Natural killer cell (primary cell): ENCODE data around the gene SIRT5. TPM values are rescaled to one million over a fixed set of nuclear protein-coding genes. Genes with fewer than 3 reads are reported as not detected.

Experiments used
- ATAC-seq, 3 donors: fragments of 150-1000 bp in 2 of 3; fragments of 200-7000 bp in 1 of 3; cut with Tn5 transposase; 1 replicate in 1 of 3; 2 replicates in 2 of 3; pipeline ENCODE4 v1.10.0; 2021; ENCODE audit warnings: mild to moderate bottlenecking in 2 of 3, moderate library complexity in 2 of 3
- DNase-seq, 2 donors: peaks; one replicate each; pipeline versions ENCODE4 v3.0.0 to v3.0.0-alpha.2; 2013 to 2021; ENCODE audit warnings: mixed read lengths in 1 of 2
- H3K27ac ChIP-seq: one replicate; pipeline ENCODE4 v1.5.1; 2013; ENCODE audit warnings: mild to moderate bottlenecking, low read length
- H3K27me3 ChIP-seq: one replicate; pipeline ENCODE4 v1.6.1; 2013; ENCODE audit warnings: low read length; ENCODE audit not compliant: control insufficient read depth, insufficient read depth
- H3K36me3 ChIP-seq: one replicate; pipeline ENCODE4 v1.6.1; 2013; ENCODE audit warnings: low read length; ENCODE audit not compliant: control insufficient read depth, insufficient read depth
- H3K4me1 ChIP-seq: one replicate; pipeline ENCODE4 v1.6.1; 2013; ENCODE audit warnings: low read length; ENCODE audit not compliant: control insufficient read depth, insufficient read depth
- H3K4me3 ChIP-seq: one replicate; pipeline ENCODE4 v1.5.1; 2013; ENCODE audit warnings: low read length
- H3K9me3 ChIP-seq: one replicate; pipeline ENCODE4 v1.6.1; 2013; ENCODE audit warnings: low read length; ENCODE audit not compliant: control insufficient read depth, insufficient read depth
- H3K27ac Mint-ChIP-seq, 2 donors: one replicate each; pipeline ENCODE4 v1.8.0; 2022; ENCODE audit warnings: mild to moderate bottlenecking in 2 of 2, mixed read lengths in 2 of 2, moderate library complexity in 1 of 2
- H3K27me3 Mint-ChIP-seq, 2 donors: one replicate each; pipeline ENCODE4 v1.8.0; 2022; ENCODE audit warnings: low read depth in 2 of 2, mixed read lengths in 2 of 2
- H3K36me3 Mint-ChIP-seq: one replicate; pipeline ENCODE4 v1.8.0; 2022; ENCODE audit warnings: mixed read lengths
- H3K4me1 Mint-ChIP-seq, 2 donors: one replicate each; pipeline ENCODE4 v1.8.0; 2022; ENCODE audit warnings: mixed read lengths in 2 of 2
- H3K4me3 Mint-ChIP-seq: one replicate; pipeline ENCODE4 v1.8.0; 2022; ENCODE audit warnings: mild to moderate bottlenecking, moderate library complexity, mixed read lengths
- H3K9me3 Mint-ChIP-seq, 2 donors: one replicate each; pipeline ENCODE4 v1.8.0; 2022; ENCODE audit warnings: mixed read lengths in 2 of 2
- CTCF ChIP-seq: fragments of 200-600 bp; IDR thresholded peaks from one replicate; pipeline ENCODE4 v1.8.0; 2022; ENCODE audit warnings: antibody characterized with exemption
- WGBS: methylation state at CpG from one replicate; pipeline ENCODE4 v1.1.7; 2013; ENCODE audit warnings: missing lambda C conversion rate; ENCODE audit not compliant: insufficient coverage; 5-methylcytosine and 5-hydroxymethylcytosine counted together
- intact Hi-C: fragments of 100-400 bp; cut with micrococcal nuclease; formaldehyde crosslinking; loops from one replicate; pipeline ENCODE4 v1.14.2; 2022
- total RNA-seq, 4 donors: library from RNA; stranded (reverse); fragments of 120-200 nt in 1 of 4; gene quantifications; one replicate each; pipeline versions ENCODE4 v1.2.3 to v1.2.4, GENCODE V29; 2013 to 2022

SIRT5 gene
- total RNA-seq, 3 donors from 2014 or later (not counting 1 experiment from before 2014, with no cell fraction given), result 8.8 to 13.9 (median 12.2) TPM

- H3K27me3 ChIP-seq, result no peaks in the 10 kb centered on the region
- 100% methylated on average over 3 of the region's 4 CpGs for WGBS
- H3K9me3 Mint-ChIP-seq, result no peaks in the 10 kb centered on the region
- no peak overlapping the region for H3K27ac ChIP-seq
- TF ChIP-seq CTCF, result no peak
- H3K9me3 ChIP-seq, result no peaks in the 10 kb centered on the region
- no peaks in the 10 kb centered on the region for H3K4me1 ChIP-seq
- H3K4me3 Mint-ChIP-seq, result no peak overlapping the region
- DNase-seq (no peak), ATAC-seq (no peak)
- H3K27ac Mint-ChIP-seq, result no peak overlapping the region
- H3K36me3 ChIP-seq, result no peaks in the 10 kb centered on the region
- H3K4me1 Mint-ChIP-seq, result no peaks in the 10 kb centered on the region
- no peaks in the 10 kb centered on the region for H3K36me3 Mint-ChIP-seq
- H3K4me3 ChIP-seq, result no peak overlapping the region
- peaks cover 8 to 24% of the 10 kb centered on the region in 2 donors for H3K27me3 Mint-ChIP-seq
- intact Hi-C loops, result no loop called here
These were observed 8.5 kb upstream of the SIRT5 start for GRCh38 chr6:13565921-13566320.

GRCh38 chr6:13566500-13566899, 7.9 kb upstream of the SIRT5 start:
- H3K9me3 Mint-ChIP-seq, result no peaks in the 10 kb centered on the region
- 97% methylated on average over 3 of the region's 3 CpGs for WGBS
- peaks cover 8 to 24% of the 10 kb centered on the region in 2 donors for H3K27me3 Mint-ChIP-seq
- TF ChIP-seq CTCF, result no peak
- ATAC-seq (no peak), DNase-seq (no peak)
- Histone ChIP-seq H3K27ac (no peak overlapping the region), H3K9me3 (no peaks in the 10 kb centered on the region), H3K4me1 (no peaks in the 10 kb centered on the region), H3K27me3 (no peaks in the 10 kb centered on the region), H3K4me3 (no peak overlapping the region), H3K36me3 (no peaks in the 10 kb centered on the region)
- no peaks in the 10 kb centered on the region for H3K4me1 Mint-ChIP-seq
- H3K4me3 Mint-ChIP-seq, result no peak overlapping the region
- H3K27ac Mint-ChIP-seq, result no peak overlapping the region
- intact Hi-C loops, result no loop called here
- H3K36me3 Mint-ChIP-seq, result no peaks in the 10 kb centered on the region

- ATAC-seq (no peak), DNase-seq (no peak)
- Histone ChIP-seq H3K27me3 (no peaks in the 10 kb centered on the region), H3K27ac (no peak overlapping the region), H3K4me3 (no peak overlapping the region), H3K4me1 (peaks cover 7% of the 10 kb centered on the region), H3K9me3 (no peaks in the 10 kb centered on the region), H3K36me3 (no peaks in the 10 kb centered on the region)
- Mint-ChIP-seq H3K4me1 (peaks cover 0 to 5% of the 10 kb centered on the region in 2 donors), H3K27ac (no peak overlapping the region), H3K36me3 (no peaks in the 10 kb centered on the region), H3K27me3 (peaks cover 8 to 19% of the 10 kb centered on the region in 2 donors), H3K9me3 (no peaks in the 10 kb centered on the region), H3K4me3 (no peak overlapping the region)
- WGBS, result 92% methylated on average over 5 of the region's 5 CpGs
- TF ChIP-seq CTCF, result no peak
- intact Hi-C loops, result no loop called here
These were observed 5.4 kb upstream of the SIRT5 start for GRCh38 chr6:13568970-13569369.

GRCh38 chr6:13572240-13572639, 2.2 kb upstream of the SIRT5 start:
- intact Hi-C loops, result loop anchor here (10.0 kb wide), 1 partner anchor 193 kb away; no protein-coding TSS in a partner anchor
- Mint-ChIP-seq H3K27ac (peak overlapping the region in 1 of 2 donors; percentile 61), H3K9me3 (no peaks in the 10 kb centered on the region), H3K36me3 (no peaks in the 10 kb centered on the region), H3K4me1 (peaks cover 16 to 25% of the 10 kb centered on the region in 2 donors), H3K4me3 (peak overlapping the region; percentile 96), H3K27me3 (peaks cover 5 to 8% of the 10 kb centered on the region in 2 donors)
- no peak for TF ChIP-seq CTCF
- no peak overlapping the region for H3K27ac ChIP-seq
- no peaks in the 10 kb centered on the region for H3K27me3 ChIP-seq
- H3K4me3 ChIP-seq, result no peak overlapping the region
- H3K4me1 ChIP-seq, result peaks cover 11% of the 10 kb centered on the region
- H3K9me3 ChIP-seq, result no peaks in the 10 kb centered on the region
- no peak for ATAC-seq
- 86% methylated on average over 6 of the region's 7 CpGs for WGBS
- no peaks in the 10 kb centered on the region for H3K36me3 ChIP-seq
- no peak for DNase-seq
